ENCODE data around the gene QDPR.

Gene QDPR

GRCh38 chr4:17511051-17511450 is 839 bp downstream of the QDPR start:
- H3K4me3 ChIP-seq (ENCODE audit: control insufficient read depth, low read depth, low read length), result peak overlapping the region; percentile 75
- no peak for DNase-seq (ENCODE audit: low read depth)
- no peak for TF ChIP-seq CTCF (IDR thresholded peaks at IDR 0.05; ENCODE audit: control insufficient read depth, insufficient read depth, low read depth, low read length, missing control alignments)

- TF ChIP-seq CTCF (IDR thresholded peaks at IDR 0.05; ENCODE audit: control insufficient read depth, insufficient read depth, low read depth, low read length, missing control alignments), result no peak
- DNase-seq (ENCODE audit: low read depth), result no peak
- no peak overlapping the region for H3K4me3 ChIP-seq (ENCODE audit: control insufficient read depth, low read depth, low read length)
Observed at GRCh38 chr4:17510582-17510981, 1.3 kb downstream of the QDPR start.

GRCh38 chr4:17504081-17504480 is 7.8 kb downstream of the QDPR start:
- H3K4me3 ChIP-seq (ENCODE audit: control insufficient read depth, low read depth, low read length), result no peak overlapping the region
- TF ChIP-seq CTCF (IDR thresholded peaks at IDR 0.05; ENCODE audit: control insufficient read depth, insufficient read depth, low read depth, low read length, missing control alignments), result no peak
- DNase-seq (ENCODE audit: low read depth), result no peak

GRCh38 chr4:17502756-17503155 is 9.1 kb downstream of the QDPR start:
- no peak overlapping the region for H3K4me3 ChIP-seq (ENCODE audit: control insufficient read depth, low read depth, low read length)
- DNase-seq (ENCODE audit: low read depth), result no peak
- no peak for TF ChIP-seq CTCF (IDR thresholded peaks at IDR 0.05; ENCODE audit: control insufficient read depth, insufficient read depth, low read depth, low read length, missing control alignments)

- no peak overlapping the region for H3K4me3 ChIP-seq (ENCODE audit: control insufficient read depth, low read depth, low read length)
- TF ChIP-seq CTCF (IDR thresholded peaks at IDR 0.05; ENCODE audit: control insufficient read depth, insufficient read depth, low read depth, low read length, missing control alignments), result no peak
- no peak for DNase-seq (ENCODE audit: low read depth)
Observed at GRCh38 chr4:17500574-17500973, 11.3 kb downstream of the QDPR start.

- no peak for TF ChIP-seq CTCF (IDR thresholded peaks at IDR 0.05; ENCODE audit: control insufficient read depth, insufficient read depth, low read depth, low read length, missing control alignments)
- no peak for DNase-seq (ENCODE audit: low read depth)
Observed at GRCh38 chr4:17497890-17498523, 13.9 kb downstream of the QDPR start.

More at GRCh38 chr4:17497890-17498523, 13.9 kb downstream of the QDPR start:
- H3K4me3 ChIP-seq (ENCODE audit: control insufficient read depth, low read depth, low read length), result no peak overlapping the region

Data from AG09309 (cell line).